Measurements from ENCODE around the gene RGCC.
"Not testable (repeated sequence)": the region's sequence is repeated elsewhere in the genome, so short reads cannot be mapped to it uniquely, and the experiment has no call there.

The RGCC gene

DNA sequence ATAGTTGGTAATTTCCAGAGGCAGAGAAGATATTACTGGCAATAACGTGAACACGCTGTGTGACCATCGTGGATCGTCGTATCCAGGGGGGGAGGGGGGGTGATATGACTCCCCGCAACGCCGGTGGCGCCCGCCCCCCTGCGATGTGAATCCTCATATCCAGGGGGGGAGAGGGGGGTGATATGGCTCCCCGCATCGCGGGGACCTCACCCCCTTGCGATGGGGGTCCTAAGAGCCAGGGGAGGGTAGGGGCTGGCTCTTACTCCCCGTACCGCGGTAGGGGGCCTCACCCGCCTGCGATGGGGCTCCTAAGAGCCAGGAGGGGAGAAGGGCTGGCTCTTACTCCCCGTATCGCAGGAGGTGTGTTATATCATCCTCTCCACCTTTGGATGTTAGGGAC lies 31.3 kb upstream of the RGCC start:
- Histone ChIP-seq H3K4me3 (ENCODE audit: low read depth, low read length) (no peak overlapping the region), H3K4me1 (no peaks in the 10 kb centered on the region), H3K36me3 (no peaks in the 10 kb centered on the region), H3K27me3 (no peaks in the 10 kb centered on the region), H3K9me3 (no peaks in the 10 kb centered on the region)
- no peak for DNase-seq
- TF ChIP-seq, protein P1, sequence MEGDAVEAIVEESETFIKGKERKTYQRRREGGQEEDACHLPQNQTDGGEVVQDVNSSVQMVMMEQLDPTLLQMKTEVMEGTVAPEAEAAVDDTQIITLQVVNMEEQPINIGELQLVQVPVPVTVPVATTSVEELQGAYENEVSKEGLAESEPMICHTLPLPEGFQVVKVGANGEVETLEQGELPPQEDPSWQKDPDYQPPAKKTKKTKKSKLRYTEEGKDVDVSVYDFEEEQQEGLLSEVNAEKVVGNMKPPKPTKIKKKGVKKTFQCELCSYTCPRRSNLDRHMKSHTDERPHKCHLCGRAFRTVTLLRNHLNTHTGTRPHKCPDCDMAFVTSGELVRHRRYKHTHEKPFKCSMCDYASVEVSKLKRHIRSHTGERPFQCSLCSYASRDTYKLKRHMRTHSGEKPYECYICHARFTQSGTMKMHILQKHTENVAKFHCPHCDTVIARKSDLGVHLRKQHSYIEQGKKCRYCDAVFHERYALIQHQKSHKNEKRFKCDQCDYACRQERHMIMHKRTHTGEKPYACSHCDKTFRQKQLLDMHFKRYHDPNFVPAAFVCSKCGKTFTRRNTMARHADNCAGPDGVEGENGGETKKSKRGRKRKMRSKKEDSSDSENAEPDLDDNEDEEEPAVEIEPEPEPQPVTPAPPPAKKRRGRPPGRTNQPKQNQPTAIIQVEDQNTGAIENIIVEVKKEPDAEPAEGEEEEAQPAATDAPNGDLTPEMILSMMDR (IDR thresholded peaks at IDR 0.05; ENCODE audit: low read depth, low read length), result no peak

DNA sequence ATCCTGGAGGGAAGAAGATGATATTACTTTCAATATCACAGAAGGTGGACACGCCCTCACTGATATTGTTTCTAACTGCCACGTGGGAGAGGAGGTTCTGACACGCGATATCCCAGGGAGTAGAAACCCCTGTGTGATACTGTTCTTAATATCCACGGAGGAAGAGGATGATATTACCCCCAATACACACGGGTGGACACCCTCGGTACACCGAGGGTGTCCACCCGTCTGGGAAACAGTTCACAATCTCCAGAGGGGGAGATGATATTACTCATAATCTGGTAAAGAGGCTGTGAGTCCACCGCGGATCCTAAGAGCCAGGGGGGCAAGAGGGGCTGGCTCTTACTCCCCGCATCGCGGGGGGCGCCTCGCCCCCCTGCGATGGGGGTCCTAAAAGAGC lies 29.7 kb upstream of the RGCC start:
- no peaks in the 10 kb centered on the region for H3K27me3 ChIP-seq
- no peak for DNase-seq
- TF ChIP-seq, protein P1 (IDR thresholded peaks at IDR 0.05; ENCODE audit: low read depth, low read length), result no peak
- H3K4me1 ChIP-seq, result no peaks in the 10 kb centered on the region
- no peaks in the 10 kb centered on the region for H3K9me3 ChIP-seq
- H3K4me3 ChIP-seq (ENCODE audit: low read depth, low read length), result no peak overlapping the region
- H3K36me3 ChIP-seq, result no peaks in the 10 kb centered on the region

DNA sequence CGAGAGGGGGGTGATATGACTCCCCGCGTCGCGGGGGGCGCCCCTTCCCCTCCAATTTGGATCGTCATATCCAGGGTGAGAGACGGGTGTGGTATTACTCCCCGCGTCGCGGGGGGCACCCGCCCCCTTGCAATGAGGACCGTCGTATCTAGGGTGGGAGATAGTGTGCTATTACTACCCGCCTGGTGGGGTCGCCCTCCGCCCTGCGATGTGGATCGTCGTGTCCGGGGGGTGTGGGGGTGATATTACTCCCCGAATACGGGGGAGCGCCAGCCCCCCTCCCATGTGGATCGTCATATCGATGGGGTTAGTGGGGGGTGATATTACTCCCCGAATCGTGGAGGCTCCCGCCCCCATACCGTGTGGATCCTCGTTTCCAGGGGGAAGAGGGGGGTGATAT lies 29.2 kb upstream of the RGCC start:
- DNase-seq, result no peak
- H3K9me3 ChIP-seq, result no peaks in the 10 kb centered on the region
- no peaks in the 10 kb centered on the region for H3K4me1 ChIP-seq
- no peaks in the 10 kb centered on the region for H3K27me3 ChIP-seq
- no peaks in the 10 kb centered on the region for H3K36me3 ChIP-seq
- no peak overlapping the region for H3K4me3 ChIP-seq (ENCODE audit: low read depth, low read length)
- TF ChIP-seq, protein P1 (IDR thresholded peaks at IDR 0.05; ENCODE audit: low read depth, low read length), result no peak

DNA sequence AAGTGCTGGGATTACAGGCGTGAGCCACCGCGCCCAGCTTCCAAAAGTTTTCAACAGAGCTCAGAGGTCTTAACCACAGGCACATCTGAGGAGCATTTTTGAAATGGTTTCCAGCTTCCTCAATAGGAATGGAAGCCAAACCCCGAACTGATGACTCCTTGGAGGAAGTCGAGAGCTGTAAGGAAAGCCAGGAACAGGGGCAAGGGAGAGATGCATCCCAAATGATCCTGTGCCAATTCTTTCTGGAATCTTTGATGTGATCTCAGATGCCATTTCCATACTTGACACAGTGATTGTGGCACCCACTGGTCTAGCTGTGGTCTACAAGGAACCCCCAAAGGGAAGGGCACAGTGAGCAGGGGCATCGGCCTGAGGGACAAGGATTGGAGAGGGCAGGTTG lies 23.3 kb upstream of the RGCC start:
- not testable (repeated sequence) for H3K4me3 ChIP-seq (ENCODE audit: low read depth, low read length); H3K4me1 ChIP-seq; H3K36me3 ChIP-seq; H3K27me3 ChIP-seq; H3K9me3 ChIP-seq; DNase-seq

DNA sequence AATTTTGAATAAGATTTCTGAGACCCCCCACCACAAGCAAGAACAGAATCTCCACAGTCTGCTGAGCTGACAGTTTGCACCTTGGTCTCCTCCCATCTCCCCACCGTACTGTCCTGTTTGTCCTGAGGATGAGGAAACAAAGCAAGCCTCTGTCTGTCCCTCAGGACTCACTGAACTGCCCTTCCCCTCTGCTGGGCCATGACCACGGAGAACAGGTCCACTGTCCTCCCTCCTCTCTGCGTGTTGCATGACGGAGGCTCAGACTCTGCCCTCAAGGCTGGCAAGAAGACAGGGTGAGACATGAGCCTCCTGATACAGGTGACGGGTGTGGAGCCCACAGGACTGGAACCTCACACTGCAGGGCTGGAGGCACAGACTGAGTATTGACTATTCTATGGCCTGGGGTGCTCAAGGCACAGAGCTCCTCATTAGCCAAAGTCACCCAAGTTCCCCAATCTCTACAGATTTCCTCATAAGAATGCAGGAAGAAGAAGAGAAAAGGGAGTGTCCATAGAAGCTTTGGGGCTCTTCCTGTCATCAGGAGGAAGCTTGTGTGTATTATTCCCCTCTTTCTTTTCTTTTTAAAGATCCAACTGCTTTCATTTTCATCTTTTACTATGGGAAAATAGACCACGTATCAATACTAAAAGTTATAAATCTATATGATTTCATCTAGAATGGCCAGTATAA lies 22.4 kb upstream of the RGCC start:
- H3K4me1 ChIP-seq, result no peaks in the 10 kb centered on the region
- no peak overlapping the region for H3K4me3 ChIP-seq (ENCODE audit: low read depth, low read length)
- TF ChIP-seq, protein P1 (IDR thresholded peaks at IDR 0.05; ENCODE audit: low read depth, low read length), result no peak
- no peaks in the 10 kb centered on the region for H3K9me3 ChIP-seq
- no peaks in the 10 kb centered on the region; the same call in 1 of the 2 replicates for H3K27me3 ChIP-seq
- no peaks in the 10 kb centered on the region for H3K36me3 ChIP-seq
- no peak for DNase-seq

DNA sequence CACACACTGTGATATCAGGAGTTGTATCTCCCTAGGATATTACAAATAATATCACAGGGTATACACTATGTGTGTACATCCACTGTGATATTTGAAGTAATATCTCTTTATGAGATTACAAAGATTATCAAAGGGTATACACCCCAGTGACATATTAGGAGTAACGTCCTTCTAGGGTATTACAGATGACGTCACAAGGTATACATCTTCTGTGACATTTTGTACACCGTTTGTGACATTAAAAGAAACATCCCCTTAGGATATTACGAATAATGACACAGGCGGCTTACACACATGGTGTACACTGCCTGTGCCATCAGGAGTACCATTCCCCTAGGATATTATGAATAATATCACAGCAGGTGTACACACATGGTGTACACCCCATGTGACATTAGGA lies 13.4 kb upstream of the RGCC start:
- no peak for DNase-seq
- Histone ChIP-seq H3K36me3 (no peaks in the 10 kb centered on the region), H3K9me3 (no peaks in the 10 kb centered on the region), H3K4me3 (ENCODE audit: low read depth, low read length) (no peak overlapping the region), H3K4me1 (no peaks in the 10 kb centered on the region), H3K27me3 (no peaks in the 10 kb centered on the region)
- TF ChIP-seq, protein P1 (IDR thresholded peaks at IDR 0.05; ENCODE audit: low read depth, low read length), result no peak
